ENCODE measurements around the gene REEP1. TPM values are rescaled to one million over a fixed set of nuclear protein-coding genes. Genes with fewer than 3 reads are reported as not detected.
"Not testable (repeated sequence)": the region's sequence is repeated elsewhere in the genome, so short reads cannot be mapped to it uniquely, and the experiment has no call there.

REEP1 gene
- total RNA-seq, 1 donor from 2014 or later = 0.10 TPM

DNA sequence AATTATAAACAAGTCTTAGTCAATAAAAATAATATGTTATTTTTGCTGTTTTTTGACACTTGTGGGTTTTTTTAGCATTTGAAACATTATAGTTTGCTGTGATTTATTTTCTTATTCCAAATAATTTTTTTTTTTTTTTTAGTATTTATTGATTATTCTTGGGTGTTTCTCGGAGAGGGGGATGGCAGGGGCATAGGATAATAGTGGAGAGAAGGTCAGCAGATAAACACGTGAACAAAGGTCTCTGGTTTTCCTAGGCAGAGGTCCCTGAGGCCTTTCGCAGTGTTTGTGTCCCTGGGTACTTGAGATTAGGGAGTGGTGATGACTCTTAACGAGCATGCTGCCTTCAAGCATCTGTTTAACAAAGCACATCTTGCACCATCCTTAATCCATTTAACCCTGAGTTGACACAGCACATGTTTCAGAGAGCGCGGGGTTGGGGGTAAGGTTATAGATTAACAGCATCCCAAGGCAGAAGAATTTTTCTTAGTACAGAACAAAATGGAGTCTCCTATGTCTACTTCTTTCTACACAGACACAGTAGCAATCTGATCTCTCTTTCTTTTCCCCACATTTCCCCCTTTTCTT lies 8.5 kb upstream of the REEP1 start:
- intact Hi-C loops (cut with micrococcal nuclease) = not testable (repeated sequence)

- intact Hi-C loops (cut with micrococcal nuclease) = no loop called here
Observed at GRCh38 chr2:86344404-86344803, 7.0 kb upstream of the REEP1 start.

GRCh38 chr2:86342488-86342887 lies 5.1 kb upstream of the REEP1 start:
- intact Hi-C loops (cut with micrococcal nuclease) = no loop called here

DNA sequence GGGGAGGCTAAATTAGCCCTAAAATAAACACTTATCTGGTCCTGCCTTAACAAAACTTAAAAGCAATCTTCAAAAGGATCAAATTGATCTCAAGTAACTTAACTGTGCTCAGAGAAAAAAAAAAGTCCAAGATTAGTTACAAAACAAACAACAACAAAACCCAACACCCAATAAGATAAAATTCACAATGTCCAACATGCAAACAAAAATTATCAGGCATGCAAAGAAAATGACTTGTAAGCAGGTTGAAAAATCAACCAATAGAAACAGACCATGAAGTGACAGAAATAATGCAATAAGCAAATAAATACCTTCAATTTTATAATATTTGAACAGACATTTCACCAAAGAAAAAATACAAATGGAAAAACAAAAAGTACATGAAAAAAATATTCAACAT lies 4.0 kb upstream of the REEP1 start:
- intact Hi-C loops (cut with micrococcal nuclease) = no loop called here

GRCh38 chr2:86338778-86339295 lies 1.4 kb upstream of the REEP1 start:
- intact Hi-C loops (cut with micrococcal nuclease) = no loop called here

- intact Hi-C loops (cut with micrococcal nuclease) = no loop called here
Observed at GRCh38 chr2:86336675-86337243, 667 bp downstream of the REEP1 start.

GRCh38 chr2:86335865-86336674 lies 1.4 kb downstream of the REEP1 start:
- intact Hi-C loops (cut with micrococcal nuclease) = no loop called here

- intact Hi-C loops (cut with micrococcal nuclease) = no loop called here
Observed at GRCh38 chr2:86333378-86333777, 4.0 kb downstream of the REEP1 start.

GRCh38 chr2:86332654-86333053 lies 4.8 kb downstream of the REEP1 start:
- intact Hi-C loops (cut with micrococcal nuclease) = no loop called here

DNA sequence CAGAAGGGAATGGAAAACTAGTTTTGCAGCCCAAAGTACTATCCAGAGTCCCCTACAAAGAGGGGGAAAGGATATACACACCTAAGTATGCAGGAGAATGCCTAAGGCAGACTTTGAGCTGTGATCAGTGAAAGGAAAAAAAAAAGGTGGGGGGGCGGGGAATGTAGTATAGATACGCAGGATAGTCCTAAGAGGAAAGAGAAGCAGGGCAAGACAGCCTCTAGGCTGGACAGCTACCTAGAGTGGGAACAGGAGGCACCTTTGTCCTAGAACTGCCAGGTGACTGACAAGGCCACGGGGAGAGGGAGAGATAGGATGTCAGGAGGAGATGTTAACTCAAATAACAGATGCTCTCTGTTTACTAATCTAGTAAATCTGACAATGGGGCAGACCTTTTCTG lies 6.0 kb downstream of the REEP1 start:
- intact Hi-C loops (cut with micrococcal nuclease) = no loop called here

- intact Hi-C loops (cut with micrococcal nuclease) = no loop called here
Observed at GRCh38 chr2:86330001-86330400, 7.4 kb downstream of the REEP1 start.

GRCh38 chr2:86323273-86324021 lies 14.0 kb downstream of the REEP1 start:
- intact Hi-C loops (cut with micrococcal nuclease) = no loop called here

GRCh38 chr2:86319700-86320580 lies 17.5 kb downstream of the REEP1 start:
- intact Hi-C loops (cut with micrococcal nuclease) = no loop called here

- intact Hi-C loops (cut with micrococcal nuclease) = no loop called here
Observed at GRCh38 chr2:86315084-86315483, 22.3 kb downstream of the REEP1 start.

GRCh38 chr2:86314125-86314524 lies 23.3 kb downstream of the REEP1 start:
- intact Hi-C loops (cut with micrococcal nuclease) = no loop called here

- intact Hi-C loops (cut with micrococcal nuclease) = no loop called here
Observed at GRCh38 chr2:86313341-86313740, 24.1 kb downstream of the REEP1 start.

GRCh38 chr2:86311879-86312278 lies 25.5 kb downstream of the REEP1 start:
- intact Hi-C loops (cut with micrococcal nuclease) = no loop called here

- intact Hi-C loops (cut with micrococcal nuclease) = no loop called here
Observed at GRCh38 chr2:86309966-86310365, 27.5 kb downstream of the REEP1 start.

GRCh38 chr2:86308984-86309695 lies 28.3 kb downstream of the REEP1 start:
- intact Hi-C loops (cut with micrococcal nuclease) = no loop called here

DNA sequence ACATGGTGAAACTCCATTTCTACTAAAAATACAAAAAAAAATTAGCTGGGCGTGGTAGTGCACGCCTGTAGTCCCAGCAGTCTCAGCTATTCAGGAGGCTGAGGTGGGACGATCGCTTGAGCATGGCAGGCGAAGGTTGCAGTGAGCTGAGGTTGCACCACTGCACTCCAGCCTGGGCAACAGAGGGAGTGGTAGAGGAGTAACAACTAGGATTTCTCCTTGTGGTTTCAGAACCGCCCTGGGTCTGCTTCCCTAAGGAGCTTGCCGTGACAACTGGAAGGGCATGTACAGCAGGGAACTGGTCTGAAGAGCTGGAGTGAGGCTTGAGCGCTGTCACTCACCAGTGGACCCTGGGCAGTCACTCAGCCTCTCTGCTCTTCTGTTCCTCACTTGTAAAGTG lies 29.1 kb downstream of the REEP1 start:
- intact Hi-C loops (cut with micrococcal nuclease) = no loop called here
